Measurements from ENCODE around the gene GRID2IP.

GRCh38 chr7:6487184-6487545 is 64.1 kb downstream of the GRID2IP start:
- TF ChIP-seq CTCF (IDR thresholded peaks at IDR 0.05) (no peak), EZH2 (IDR thresholded peaks at IDR 0.05) (no peak)
